Lower lobe of right lung (tissue), 2 donors: ENCODE results near the gene DBNL. TPM values are rescaled to one million over a fixed set of nuclear protein-coding genes. Genes with fewer than 3 reads are reported as not detected.
"Not testable (repeated sequence)": the region's sequence is repeated elsewhere in the genome, so short reads cannot be mapped to it uniquely, and the experiment has no call there.

Source experiments
- ATAC-seq, 2 donors: fragments of 200-7000 bp; cut with Tn5 transposase; one replicate each; pipeline ENCODE4 v1.9.1; 2020 to 2022; ENCODE audit warnings: mild to moderate bottlenecking in 2 of 2, moderate library complexity in 2 of 2
- DNase-seq: peaks from one replicate; pipeline ENCODE4 v3.0.0-alpha.2; 2020
- H3K27ac ChIP-seq: fragments of 200-600 bp; one replicate; pipeline ENCODE4 v1.8.0; 2022
- H3K27me3 ChIP-seq: fragments of 200-600 bp; one replicate; pipeline ENCODE4 v1.8.0; 2022; ENCODE audit warnings: low read depth
- H3K36me3 ChIP-seq: fragments of 200-600 bp; one replicate; pipeline ENCODE4 v1.8.0; 2022; ENCODE audit warnings: mild to moderate bottlenecking
- H3K4me1 ChIP-seq: fragments of 200-600 bp; one replicate; pipeline ENCODE4 v1.8.0; 2022
- H3K4me3 ChIP-seq: fragments of 200-600 bp; one replicate; pipeline ENCODE4 v1.8.0; 2022; ENCODE audit warnings: mild to moderate bottlenecking
- H3K9me3 ChIP-seq: fragments of 200-600 bp; one replicate; pipeline ENCODE4 v1.8.0; 2022
- CTCF ChIP-seq: fragments of 200-600 bp; IDR thresholded peaks from one replicate; pipeline ENCODE4 v1.8.0; 2022; ENCODE audit warnings: antibody characterized with exemption, mild to moderate bottlenecking
- intact Hi-C: fragments of 100-400 bp; cut with DNase I; formaldehyde crosslinking; loops from one replicate; pipeline ENCODE4 v1.11.0; 2022
- total RNA-seq: library from RNA; stranded (reverse); fragmentation: NEBNext Ultra II Directional; extraction: Animal tissue kit (Norgen Biotek cat#: 25700); gene quantifications from one replicate; pipeline ENCODE4 v1.2.1, GENCODE V29; 2021
- donor health status: DM: no; HTN: yes; CAD: no; lungs with severe emphysema.

Gene DBNL
- total RNA-seq, 1 donor from 2014 or later = 109 TPM

GRCh38 chr7:44031319-44031718 is 13.2 kb upstream of the DBNL start:
- H3K27ac ChIP-seq, DNase-seq, H3K36me3 ChIP-seq, intact Hi-C loops, H3K27me3 ChIP-seq, H3K9me3 ChIP-seq, ATAC-seq, H3K4me1 ChIP-seq, H3K4me3 ChIP-seq: not testable (repeated sequence)

GRCh38 chr7:44032031-44032430 is 12.5 kb upstream of the DBNL start:
- intact Hi-C loops, ATAC-seq, H3K4me1 ChIP-seq, DNase-seq, H3K27me3 ChIP-seq, H3K27ac ChIP-seq, H3K36me3 ChIP-seq, H3K9me3 ChIP-seq, H3K4me3 ChIP-seq: not testable (repeated sequence)

GRCh38 chr7:44033971-44034844 is 10.3 kb upstream of the DBNL start:
- DNase-seq, H3K9me3 ChIP-seq, intact Hi-C loops: not testable (repeated sequence)

GRCh38 chr7:44036364-44036763 is 8.1 kb upstream of the DBNL start:
- intact Hi-C loops, H3K27me3 ChIP-seq, H3K9me3 ChIP-seq, H3K27ac ChIP-seq, H3K4me3 ChIP-seq, DNase-seq, H3K36me3 ChIP-seq, H3K4me1 ChIP-seq: not testable (repeated sequence)
- peak; percentile 27 to 28 for ATAC-seq

More at GRCh38 chr7:44033971-44034844, 10.3 kb upstream of the DBNL start:
- H3K36me3 ChIP-seq, ATAC-seq, H3K4me1 ChIP-seq, H3K27ac ChIP-seq, H3K27me3 ChIP-seq, H3K4me3 ChIP-seq: not testable (repeated sequence)

GRCh38 chr7:44037951-44038350 is 6.6 kb upstream of the DBNL start:
- intact Hi-C loops, DNase-seq, H3K4me3 ChIP-seq, H3K27me3 ChIP-seq, H3K36me3 ChIP-seq, H3K9me3 ChIP-seq, H3K27ac ChIP-seq, ATAC-seq, H3K4me1 ChIP-seq: not testable (repeated sequence)

- DNase-seq, H3K36me3 ChIP-seq, H3K27ac ChIP-seq, ATAC-seq, H3K9me3 ChIP-seq, H3K27me3 ChIP-seq, intact Hi-C loops, H3K4me1 ChIP-seq: not testable (repeated sequence)
- H3K4me3 ChIP-seq = peak overlapping the region; percentile 23
Measured at GRCh38 chr7:44038553-44038952, 5.9 kb upstream of the DBNL start.

- intact Hi-C loops, H3K27me3 ChIP-seq, H3K36me3 ChIP-seq, H3K9me3 ChIP-seq, H3K27ac ChIP-seq, H3K4me1 ChIP-seq: not testable (repeated sequence)
- DNase-seq (peak; percentile 98), ATAC-seq (peak; percentile 94)
- peak overlapping the region; percentile 39 for H3K4me3 ChIP-seq
Measured at GRCh38 chr7:44038961-44039558, 5.4 kb upstream of the DBNL start.

GRCh38 chr7:44039800-44040492 is 4.6 kb upstream of the DBNL start:
- DNase-seq, intact Hi-C loops, H3K9me3 ChIP-seq, H3K36me3 ChIP-seq, H3K27me3 ChIP-seq, H3K4me1 ChIP-seq: not testable (repeated sequence)
- ATAC-seq = peak; percentile 1 to 2
- H3K4me3 ChIP-seq = peak overlapping the region; percentile 43
- H3K27ac ChIP-seq = peak overlapping the region; percentile 36

GRCh38 chr7:44040493-44040891 is 4.0 kb upstream of the DBNL start:
- H3K27me3 ChIP-seq, intact Hi-C loops, DNase-seq, H3K36me3 ChIP-seq, H3K9me3 ChIP-seq: not testable (repeated sequence)
- Histone ChIP-seq H3K27ac (peak overlapping the region; percentile 36), H3K4me3 (peak overlapping the region; percentile 43), H3K4me1 (peaks cover 13% of the 10 kb centered on the region)
- peak; percentile 48 to 63 for ATAC-seq
- TF ChIP-seq CTCF = peak; percentile 19
